Activated CD4-positive, CD25-positive, alpha-beta regulatory T cell treated with anti-CD3 and anti-CD28 coated beads, Interleukin-2, amount 50 U/mL, for 24 hours (primary cell): ENCODE data around the gene CLDN3.
"Not testable (repeated sequence)": the region's sequence is repeated elsewhere in the genome, so short reads cannot be mapped to it uniquely, and the experiment has no call there.

Experiments
- ATAC-seq, 2 donors: fragments of 150-1000 bp; cut with Tn5 transposase; one replicate each; pipeline ENCODE4 v1.10.0; 2021; ENCODE audit warnings: mild to moderate bottlenecking in 1 of 2, moderate library complexity in 1 of 2

The CLDN3 gene

GRCh38 chr7:73736885-73737284 lies 33.2 kb downstream of the CLDN3 start:
- no peak for ATAC-seq

- no peak for ATAC-seq
Observed at GRCh38 chr7:73735528-73735905, 34.6 kb downstream of the CLDN3 start.

GRCh38 chr7:73734619-73735527 lies 35.2 kb downstream of the CLDN3 start:
- peak; percentile 61 to 63 for ATAC-seq

GRCh38 chr7:73732397-73732796 lies 37.7 kb downstream of the CLDN3 start:
- no peak for ATAC-seq

- ATAC-seq: no peak
Observed at GRCh38 chr7:73730485-73730884, 39.6 kb downstream of the CLDN3 start.

- ATAC-seq: no peak
Observed at GRCh38 chr7:73728551-73728950, 41.5 kb downstream of the CLDN3 start.

GRCh38 chr7:73727952-73728351 lies 42.1 kb downstream of the CLDN3 start:
- peak in 1 of 2 donors; percentile 37 for ATAC-seq

- peak in 1 of 2 donors; percentile 3 for ATAC-seq
Observed at GRCh38 chr7:73726083-73726466, 44.0 kb downstream of the CLDN3 start.

- ATAC-seq: no peak
Observed at GRCh38 chr7:73723813-73724212, 46.3 kb downstream of the CLDN3 start.

GRCh38 chr7:73722785-73723184 lies 47.3 kb downstream of the CLDN3 start:
- ATAC-seq: no peak

- ATAC-seq: not testable (repeated sequence)
Observed at GRCh38 chr7:73722182-73722581, 47.9 kb downstream of the CLDN3 start.

GRCh38 chr7:73721377-73721817 lies 48.7 kb downstream of the CLDN3 start:
- ATAC-seq: no peak

GRCh38 chr7:73720443-73720842 lies 49.6 kb downstream of the CLDN3 start:
- not testable (repeated sequence) for ATAC-seq

- ATAC-seq: no peak
Observed at GRCh38 chr7:73719806-73720169, 50.3 kb downstream of the CLDN3 start.
